HCT116 (cell line): ENCODE measurements around the gene ADAM23. TPM values are rescaled to one million over a fixed set of nuclear protein-coding genes. Genes with fewer than 3 reads are reported as not detected.

Experiments used
- ATAC-seq: fragments of 200-7000 bp; cut with Tn5 transposase; 2 replicates; pipeline ENCODE4 v1.9.1; 2020; ENCODE audit warnings: mild to moderate bottlenecking, moderate library complexity
- BruUV-seq: library from RNA; stranded (reverse); fragments of 400-500 nt; replicated peaks from 2 replicates; lab custom pipeline; 2021; lab: Mats Ljungman, UMichigan
- CTCF ChIA-PET: fragments of 300-600 bp; sonication (Branson Sonifier 250); formaldehyde crosslinking; loops from one replicate; lab custom pipeline; 2021; ENCODE audit warnings: antibody characterized with exemption; lab: Charles Lee
- POLR2A ChIA-PET: fragments of 300-600, 350-600 bp; sonication (Branson Sonifier 250); formaldehyde crosslinking; loops from one replicate; lab custom pipeline; 2021; ENCODE audit warnings: antibody characterized with exemption; lab: Charles Lee
- RAD21 ChIA-PET, 2 experiments: fragments of 300-600 bp; sonication (Branson Sonifier 250); formaldehyde crosslinking; loops; one replicate each; lab custom pipeline; 2023; ENCODE audit warnings: low total read pairs in 2 of 2; ENCODE audit not compliant: uncharacterized antibody in 2 of 2, unreplicated experiment in 2 of 2, low non-redundant PET in 1 of 2; lab: Charles Lee
- DNase-seq: peaks from one replicate; pipeline ENCODE4 v3.0.0-alpha.2; 2010; ENCODE audit warnings: low read depth, low spot score
- H2AFZ ChIP-seq: fragments of 200-600 bp; shearing (Covaris generic), sonication (generic); 2 replicates; pipeline ENCODE4 v1.6.1; 2017; ENCODE audit warnings: low read depth, mixed run types, mixed read lengths, antibody characterized with exemption, low read length; ENCODE audit not compliant: poor library complexity, severe bottlenecking
- H3K27ac ChIP-seq: 2 replicates; pipeline ENCODE4 v1.5.1; 2012; ENCODE audit warnings: low read depth, low read length
- H3K27me3 ChIP-seq: fragments of 200-600 bp; sonication (generic); 2 replicates; pipeline ENCODE4 v1.6.1; 2016; ENCODE audit warnings: mixed run types, low read length, mixed read lengths; ENCODE audit not compliant: insufficient read depth
- H3K36me3 ChIP-seq, 2 experiments: fragments of 200-500 bp in 1 of 2; fragments of 200-600 bp in 1 of 2; sonication (Bioruptor generic) in 1 of 2; sonication (generic) in 1 of 2; 2 replicates each; pipeline versions ENCODE4 v1.5.1 to v1.6.1; 2014 to 2016; ENCODE audit warnings: low read length in 2 of 2, inconsistent platforms in 1 of 2, mixed read lengths in 1 of 2, mixed run types in 1 of 2; ENCODE audit not compliant: insufficient read depth in 2 of 2, control insufficient read depth in 1 of 2
- H3K4me1 ChIP-seq, 2 experiments: fragments of 200-600 bp in 1 of 2; sonication (generic) in 1 of 2; 2 replicates each; pipeline versions ENCODE4 v1.5.1 to v1.6.1; 2012 to 2017; ENCODE audit warnings: low read length in 2 of 2, inconsistent platforms in 1 of 2, mild to moderate bottlenecking in 1 of 2, mixed read lengths in 1 of 2, mixed run types in 1 of 2, moderate library complexity in 1 of 2; ENCODE audit not compliant: insufficient read depth in 2 of 2, control insufficient read depth in 1 of 2
- H3K4me2 ChIP-seq: fragments of 200-600 bp; sonication (generic); 2 replicates; pipeline ENCODE4 v1.6.1; 2017; ENCODE audit warnings: mixed run types, low read length, mixed read lengths
- H3K4me3 ChIP-seq, 2 experiments: fragments of 200-600 bp in 1 of 2; sonication (generic) in 1 of 2; replicated peaks in 1 of 2; 2 replicates each; pipeline ENCODE4 v1.5.1; 2011 to 2016; ENCODE audit warnings: low read length in 2 of 2, control low read depth in 1 of 2, low read depth in 1 of 2, mild to moderate bottlenecking in 1 of 2, mixed read lengths in 1 of 2, mixed run types in 1 of 2
- H3K79me2 ChIP-seq: fragments of 200-600 bp; sonication (generic); 2 replicates; pipeline ENCODE4 v1.6.1; 2017; ENCODE audit warnings: mild to moderate bottlenecking, mixed run types, low read length, moderate library complexity, mixed read lengths; ENCODE audit not compliant: insufficient read depth
- H3K9ac ChIP-seq: fragments of 200-600 bp; sonication (generic); 2 replicates; pipeline ENCODE4 v1.6.1; 2016; ENCODE audit warnings: low read length, mixed read lengths
- H3K9me2 ChIP-seq: fragments of 200-600 bp; sonication (generic), shearing (Covaris generic); 2 replicates; pipeline ENCODE4 v1.6.1; 2017; ENCODE audit warnings: mixed run types, mild to moderate bottlenecking, moderate library complexity; ENCODE audit not compliant: insufficient read depth
- H3K9me3 ChIP-seq, 2 experiments: fragments of 200-500 bp in 1 of 2; fragments of 200-600 bp in 1 of 2; sonication (Bioruptor generic) in 1 of 2; sonication (generic) in 1 of 2; 2 replicates each; pipeline ENCODE4 v1.6.1; 2014 to 2017; ENCODE audit warnings: low read length in 2 of 2, mixed read lengths in 2 of 2, inconsistent platforms in 1 of 2, low read depth in 1 of 2, mild to moderate bottlenecking in 1 of 2, mixed run types in 1 of 2, moderate library complexity in 1 of 2; ENCODE audit not compliant: control insufficient read depth in 1 of 2, insufficient read depth in 1 of 2
- H4K20me1 ChIP-seq: fragments of 200-600 bp; sonication (generic), shearing (Covaris generic); 2 replicates; pipeline ENCODE4 v1.6.1; 2017; ENCODE audit warnings: mixed run types, mild to moderate bottlenecking, moderate library complexity; ENCODE audit not compliant: insufficient read depth
- CBX3 ChIP-seq: IDR thresholded peaks from 2 replicates; pipeline ENCODE4 v1.6.1; 2012; ENCODE audit warnings: low read depth
- CEBPB ChIP-seq: IDR thresholded peaks from 2 replicates; pipeline ENCODE4 v1.6.1; 2012; ENCODE audit warnings: low read depth
- CTCF ChIP-seq, 3 experiments: fragments of 200-600 bp in 1 of 3; sonication (generic) in 1 of 3; IDR thresholded peaks in 2 of 3; conservative IDR thresholded peaks in 1 of 3; 2 replicates each; pipeline ENCODE4 v1.5.1; 2012 to 2017; ENCODE audit warnings: low read depth in 2 of 3, low read length in 2 of 3, antibody characterized with exemption in 1 of 3, borderline replicate concordance in 1 of 3, control low read depth in 1 of 3, mild to moderate bottlenecking in 1 of 3, mixed read lengths in 1 of 3, mixed run types in 1 of 3, moderate library complexity in 1 of 3; ENCODE audit not compliant: insufficient read depth in 1 of 3
- EGR1 ChIP-seq: IDR thresholded peaks from 2 replicates; pipeline ENCODE4 v1.6.1; 2012; ENCODE audit warnings: low read depth
- ELF1 ChIP-seq: IDR thresholded peaks from 2 replicates; pipeline ENCODE4 v1.6.1; 2012; ENCODE audit warnings: low read depth, borderline replicate concordance
- EZH2phosphoT487 ChIP-seq: fragments of 200-600 bp; IDR thresholded peaks from 2 replicates; pipeline ENCODE4 v1.6.1; 2018; ENCODE audit warnings: antibody characterized with exemption, borderline replicate concordance
- FOSL1 ChIP-seq: IDR thresholded peaks from 2 replicates; pipeline ENCODE4 v1.6.1; 2012; ENCODE audit warnings: low read depth
- JUND ChIP-seq: IDR thresholded peaks from 2 replicates; pipeline ENCODE4 v1.6.1; 2012
- MAX ChIP-seq: IDR thresholded peaks from 2 replicates; pipeline ENCODE4 v1.6.1; 2012
- POLR2A ChIP-seq: IDR thresholded peaks from 2 replicates; pipeline ENCODE4 v1.7.0; 2011; ENCODE audit warnings: borderline replicate concordance; ENCODE audit not compliant: insufficient read depth, insufficient read length; ENCODE audit errors: extremely low read depth
- POLR2AphosphoS5 ChIP-seq: IDR thresholded peaks from 2 replicates; pipeline ENCODE4 v1.6.1; 2011; ENCODE audit warnings: mild to moderate bottlenecking, low read depth, low read length, moderate library complexity
- RAD21 ChIP-seq: IDR thresholded peaks from 2 replicates; pipeline ENCODE4 v1.6.1; 2012; ENCODE audit warnings: low read depth, mild to moderate bottlenecking
- REST ChIP-seq: IDR thresholded peaks from 2 replicates; pipeline ENCODE4 v1.6.1; 2012; ENCODE audit warnings: low read depth
- SIN3A ChIP-seq: IDR thresholded peaks from 2 replicates; pipeline ENCODE4 v1.6.1; 2012; ENCODE audit warnings: low read depth
- SRF ChIP-seq: IDR thresholded peaks from 2 replicates; pipeline ENCODE4 v1.6.1; 2012; ENCODE audit warnings: low read depth
- TCF7L2 ChIP-seq: IDR thresholded peaks from 2 replicates; pipeline ENCODE4 v1.7.0; 2011; ENCODE audit warnings: borderline replicate concordance, inconsistent platforms; ENCODE audit not compliant: insufficient read depth, insufficient read length; ENCODE audit errors: extremely low read depth
- YY1 ChIP-seq: IDR thresholded peaks from 2 replicates; pipeline ENCODE4 v1.6.1; 2011; ENCODE audit warnings: low read length, low read depth, moderate library complexity, mild to moderate bottlenecking; ENCODE audit not compliant: insufficient replicate concordance; ENCODE audit errors: extremely low read depth
- ZBTB33 ChIP-seq: IDR thresholded peaks from 2 replicates; pipeline ENCODE4 v1.6.1; 2011; ENCODE audit warnings: mild to moderate bottlenecking, low read length, moderate library complexity; ENCODE audit not compliant: insufficient replicate concordance; ENCODE audit errors: extremely low read depth
- ZFX ChIP-seq: fragments of 450-650 bp; IDR thresholded peaks from 2 replicates; pipeline ENCODE4 v1.6.1; 2017
- ZNF274 ChIP-seq: fragments of 200-500 bp; sonication (Bioruptor generic); IDR thresholded peaks from 2 replicates; pipeline ENCODE4 v1.6.1; 2014; ENCODE audit warnings: mild to moderate bottlenecking, low read depth, low read length, inconsistent platforms
- intact Hi-C: fragments of 100-400 bp; cut with micrococcal nuclease; formaldehyde crosslinking; loops from 2 replicates; pipeline ENCODE4 v1.10.0; 2022
- total RNA-seq: library from RNA; stranded (reverse); gene quantifications from one replicate; pipeline ENCODE4 v1.2.1, GENCODE V29; 2021; ENCODE audit not compliant: unreplicated experiment

Gene ADAM23
- total RNA-seq, 1 experiment from 2014 or later, result 0.10 TPM

GRCh38 chr2:206557321-206557720 lies 114.0 kb downstream of the ADAM23 start:
- Histone ChIP-seq H3K27ac (no peak overlapping the region), H3K9ac (no peak overlapping the region), H3K4me1 (no peaks in the 10 kb centered on the region), H3K79me2 (no peaks in the 10 kb centered on the region), H3K9me3 (no peaks in the 10 kb centered on the region), H3K27me3 (peaks cover 6% of the 10 kb centered on the region; the same call in 1 of the 2 replicates), H2AFZ (peak overlapping the region; percentile 91), H4K20me1 (no peaks in the 10 kb centered on the region), H3K4me3 (no peak overlapping the region), H3K36me3 (no peaks in the 10 kb centered on the region), H3K4me2 (no peak overlapping the region), H3K9me2 (no peaks in the 10 kb centered on the region)
- no TSS peak for BruUV-seq
- ATAC-seq (no peak), DNase-seq (no peak)
- RAD21 ChIA-PET, result no interaction called here
- POLR2A ChIA-PET, result no interaction called here
- intact Hi-C loops, result loop anchor here (2.0 to 10.0 kb wide), 3 partner anchors 223 to 917 kb away; no protein-coding TSS in a partner anchor
- CTCF ChIA-PET, result interaction anchor here (1.0 kb wide), 2 partner anchors 10 to 11 kb away, joined by 3 to 4 read pairs; no protein-coding TSS in a partner anchor
- TF ChIP-seq TCF7L2, result no peak
- TF ChIP-seq CTCF (IDR thresholded peaks at IDR 0.05 in 2 of 3, conservative IDR thresholded peaks at IDR 0.05 in 1 of 3; ENCODE audit: borderline replicate concordance in 1 of 3, insufficient read depth in 1 of 3, low read depth in 2 of 3, low read length in 2 of 3), result no peak
- no peak for TF ChIP-seq FOSL1
- no peak for TF ChIP-seq EGR1
- TF ChIP-seq POLR2A, result no peak
- TF ChIP-seq RAD21, result no peak
- no peak for TF ChIP-seq ELF1
- TF ChIP-seq MAX, result no peak
- TF ChIP-seq ZNF274, result no peak
- TF ChIP-seq JUND, result no peak
- TF ChIP-seq SRF, result no peak
- no peak for TF ChIP-seq YY1
- no peak for TF ChIP-seq SIN3A
- TF ChIP-seq ZFX, result no peak
- TF ChIP-seq CBX3, result no peak
- no peak for TF ChIP-seq ZBTB33
- TF ChIP-seq EZH2phosphoT487, result no peak
- no peak for TF ChIP-seq CEBPB
- TF ChIP-seq POLR2AphosphoS5, result no peak
- no peak for TF ChIP-seq REST
